Measurements from ENCODE around the gene ITFG1.

Gene ITFG1

DNA sequence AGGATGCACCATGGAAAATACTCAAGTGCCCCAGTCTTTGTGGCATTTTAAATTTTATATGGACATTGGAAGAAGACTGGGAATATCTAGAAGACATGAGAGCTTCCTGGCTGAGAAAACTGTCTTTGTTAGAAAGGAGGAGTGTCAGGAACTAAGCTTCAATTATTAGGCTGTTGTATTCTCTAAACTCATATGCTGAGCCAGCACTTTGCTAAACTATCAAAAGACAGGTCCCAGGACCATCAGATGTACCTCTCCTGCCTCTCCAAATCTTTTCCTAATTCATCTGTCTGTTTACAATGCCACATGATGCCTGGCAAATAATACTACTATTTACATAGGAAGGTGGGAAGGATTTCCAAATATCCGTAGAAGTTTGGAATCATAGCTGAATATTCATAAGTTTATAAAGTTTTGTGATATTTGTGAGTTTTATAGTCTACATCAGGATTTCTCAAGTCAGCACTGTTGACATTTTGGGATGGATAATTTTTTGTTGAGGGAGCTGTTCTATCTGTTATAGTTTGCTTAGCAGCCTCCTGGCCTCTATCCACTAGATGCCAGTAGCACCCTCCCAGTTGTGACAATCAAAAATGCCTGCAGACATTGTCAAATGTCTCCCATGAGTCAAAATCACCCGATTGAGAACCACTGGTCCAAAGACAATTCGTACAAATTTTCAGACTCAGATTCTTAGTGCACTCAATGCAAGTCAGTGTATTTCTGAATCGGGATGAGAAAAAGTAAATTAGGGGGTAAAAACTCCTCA, 255.9 kb downstream of the ITFG1 start:
- no peak for TF ChIP-seq FOXP2 (optimal IDR thresholded peaks at IDR 0.05; ENCODE audit: borderline replicate concordance, extremely low read depth, extremely low read length, insufficient read depth)
- no peak for TF ChIP-seq SIN3A (IDR thresholded peaks at IDR 0.05; ENCODE audit: borderline replicate concordance, insufficient read depth, low read length)
- TF ChIP-seq, protein P1, sequence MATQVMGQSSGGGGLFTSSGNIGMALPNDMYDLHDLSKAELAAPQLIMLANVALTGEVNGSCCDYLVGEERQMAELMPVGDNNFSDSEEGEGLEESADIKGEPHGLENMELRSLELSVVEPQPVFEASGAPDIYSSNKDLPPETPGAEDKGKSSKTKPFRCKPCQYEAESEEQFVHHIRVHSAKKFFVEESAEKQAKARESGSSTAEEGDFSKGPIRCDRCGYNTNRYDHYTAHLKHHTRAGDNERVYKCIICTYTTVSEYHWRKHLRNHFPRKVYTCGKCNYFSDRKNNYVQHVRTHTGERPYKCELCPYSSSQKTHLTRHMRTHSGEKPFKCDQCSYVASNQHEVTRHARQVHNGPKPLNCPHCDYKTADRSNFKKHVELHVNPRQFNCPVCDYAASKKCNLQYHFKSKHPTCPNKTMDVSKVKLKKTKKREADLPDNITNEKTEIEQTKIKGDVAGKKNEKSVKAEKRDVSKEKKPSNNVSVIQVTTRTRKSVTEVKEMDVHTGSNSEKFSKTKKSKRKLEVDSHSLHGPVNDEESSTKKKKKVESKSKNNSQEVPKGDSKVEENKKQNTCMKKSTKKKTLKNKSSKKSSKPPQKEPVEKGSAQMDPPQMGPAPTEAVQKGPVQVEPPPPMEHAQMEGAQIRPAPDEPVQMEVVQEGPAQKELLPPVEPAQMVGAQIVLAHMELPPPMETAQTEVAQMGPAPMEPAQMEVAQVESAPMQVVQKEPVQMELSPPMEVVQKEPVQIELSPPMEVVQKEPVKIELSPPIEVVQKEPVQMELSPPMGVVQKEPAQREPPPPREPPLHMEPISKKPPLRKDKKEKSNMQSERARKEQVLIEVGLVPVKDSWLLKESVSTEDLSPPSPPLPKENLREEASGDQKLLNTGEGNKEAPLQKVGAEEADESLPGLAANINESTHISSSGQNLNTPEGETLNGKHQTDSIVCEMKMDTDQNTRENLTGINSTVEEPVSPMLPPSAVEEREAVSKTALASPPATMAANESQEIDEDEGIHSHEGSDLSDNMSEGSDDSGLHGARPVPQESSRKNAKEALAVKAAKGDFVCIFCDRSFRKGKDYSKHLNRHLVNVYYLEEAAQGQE (IDR thresholded peaks at IDR 0.05; ENCODE audit: insufficient read depth in 1 of 2, low read depth in 2 of 2, low read length in 2 of 2) = no peak
- no peak for TF ChIP-seq POLR2AphosphoS5 (IDR thresholded peaks at IDR 0.05; ENCODE audit: low read depth, low read length)
- TF ChIP-seq TAF1 (IDR thresholded peaks at IDR 0.05; ENCODE audit: borderline replicate concordance, insufficient read depth, low read length) = no peak

DNA sequence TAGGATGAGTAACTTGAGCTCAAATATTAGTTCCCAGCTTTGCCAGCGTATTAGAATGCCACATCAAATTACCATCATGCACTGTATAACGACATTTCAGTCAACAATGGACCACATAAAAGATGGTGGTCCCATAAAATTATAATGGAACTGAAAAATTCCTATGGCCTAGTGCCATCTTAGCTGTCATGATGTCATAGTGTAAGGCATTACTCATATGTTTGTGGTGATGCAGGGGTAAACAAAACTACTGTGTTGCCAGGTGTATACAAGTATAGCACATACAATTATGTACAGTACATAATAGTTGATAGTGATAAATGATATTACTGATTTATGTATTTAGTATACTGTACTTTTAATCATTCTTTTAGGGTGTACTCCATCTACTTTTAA, 262.7 kb downstream of the ITFG1 start:
- TF ChIP-seq, protein P1 (IDR thresholded peaks at IDR 0.05; ENCODE audit: insufficient read depth in 1 of 2, low read depth in 2 of 2, low read length in 2 of 2) = no peak
- TF ChIP-seq SIN3A (IDR thresholded peaks at IDR 0.05; ENCODE audit: borderline replicate concordance, insufficient read depth, low read length) = no peak
- no peak for TF ChIP-seq TAF1 (IDR thresholded peaks at IDR 0.05; ENCODE audit: borderline replicate concordance, insufficient read depth, low read length)
- no peak for TF ChIP-seq POLR2AphosphoS5 (IDR thresholded peaks at IDR 0.05; ENCODE audit: low read depth, low read length)
- no peak for TF ChIP-seq FOXP2 (optimal IDR thresholded peaks at IDR 0.05; ENCODE audit: borderline replicate concordance, extremely low read depth, extremely low read length, insufficient read depth)

DNA sequence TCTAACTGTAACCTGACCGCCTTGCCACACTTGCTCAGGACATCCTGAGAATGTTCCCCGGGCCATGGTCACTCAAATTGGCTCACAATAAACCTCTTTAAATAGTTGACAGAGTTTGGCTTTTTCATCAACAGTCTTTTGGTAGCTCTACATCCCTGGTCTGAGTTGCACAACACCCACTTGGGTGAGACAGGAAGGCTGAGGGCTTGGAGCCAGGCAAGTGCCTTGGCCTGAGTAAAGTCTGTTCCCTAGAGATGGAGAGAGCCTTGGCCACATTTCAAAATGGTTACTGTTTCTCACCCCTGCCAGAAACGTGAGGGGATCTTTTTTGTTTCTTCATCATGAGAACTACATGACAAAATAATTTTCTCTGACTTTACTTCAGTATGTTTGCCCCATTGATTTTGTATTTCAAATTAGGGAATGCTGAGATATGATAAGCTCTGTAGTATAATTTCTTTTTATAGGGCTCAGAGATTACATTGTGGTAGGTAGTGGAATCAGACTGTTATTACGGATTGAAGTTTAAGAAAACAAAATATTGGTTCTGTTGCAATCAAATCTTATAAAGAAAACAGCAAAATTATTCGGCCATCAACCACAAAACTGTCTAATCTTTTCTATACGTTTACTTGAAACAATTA, 263.2 kb downstream of the ITFG1 start:
- TF ChIP-seq TAF1 (IDR thresholded peaks at IDR 0.05; ENCODE audit: borderline replicate concordance, insufficient read depth, low read length) (no peak), SIN3A (IDR thresholded peaks at IDR 0.05; ENCODE audit: borderline replicate concordance, insufficient read depth, low read length) (no peak), FOXP2 (optimal IDR thresholded peaks at IDR 0.05; ENCODE audit: borderline replicate concordance, extremely low read depth, extremely low read length, insufficient read depth) (no peak), POLR2AphosphoS5 (IDR thresholded peaks at IDR 0.05; ENCODE audit: low read depth, low read length) (no peak)
- TF ChIP-seq, protein P1 (IDR thresholded peaks at IDR 0.05; ENCODE audit: insufficient read depth in 1 of 2, low read depth in 2 of 2, low read length in 2 of 2) = no peak

DNA sequence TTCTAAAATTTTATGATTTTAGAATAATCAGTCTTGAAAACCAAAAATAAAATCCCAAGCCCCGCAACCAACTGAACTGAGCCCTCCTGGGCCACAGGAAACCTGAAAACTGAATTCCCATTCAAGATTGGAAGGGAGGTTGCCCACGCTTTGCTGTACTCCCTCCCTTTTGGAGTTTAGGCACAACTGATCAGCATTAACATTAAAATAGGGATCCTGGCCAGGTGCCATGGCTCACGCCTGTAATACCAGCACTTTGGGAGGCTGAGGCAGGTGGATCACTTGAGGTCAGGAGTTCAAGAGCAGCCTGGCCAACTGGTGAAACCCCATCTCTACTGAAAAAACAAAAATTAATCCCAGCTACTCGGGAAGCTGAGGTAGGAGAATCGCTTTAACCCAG, 264.4 kb downstream of the ITFG1 start:
- TF ChIP-seq, protein P1 (IDR thresholded peaks at IDR 0.05; ENCODE audit: insufficient read depth in 1 of 2, low read depth in 2 of 2, low read length in 2 of 2) = no peak
- TF ChIP-seq POLR2AphosphoS5 (IDR thresholded peaks at IDR 0.05; ENCODE audit: low read depth, low read length) (no peak), FOXP2 (optimal IDR thresholded peaks at IDR 0.05; ENCODE audit: borderline replicate concordance, extremely low read depth, extremely low read length, insufficient read depth) (no peak), SIN3A (IDR thresholded peaks at IDR 0.05; ENCODE audit: borderline replicate concordance, insufficient read depth, low read length) (no peak), TAF1 (IDR thresholded peaks at IDR 0.05; ENCODE audit: borderline replicate concordance, insufficient read depth, low read length) (no peak)
